SK-N-SH (cell line): Measurements from ENCODE around the gene TSHZ2. TPM values are rescaled to one million over a fixed set of nuclear protein-coding genes. Genes with fewer than 3 reads are reported as not detected.

Experiments used
- CTCF ChIA-PET: fragments of 300-600, 350-600 bp; formaldehyde crosslinking; extraction: SDS; loops from one replicate; lab custom pipeline; 2021; lab: Yijun Ruan, JAX
- POLR2A ChIA-PET: fragments of 350-600 bp; sonication (Branson Sonifier 250); formaldehyde crosslinking; extraction: SDS; loops from one replicate; lab custom pipeline; 2020; ENCODE audit warnings: antibody characterized with exemption, inconsistent platforms; lab: Yijun Ruan, JAX
- DNase-seq: peaks from one replicate; pipeline ENCODE4 v3.0.0; 2012
- H2AFZ ChIP-seq: fragments of 200-600 bp; sonication (generic); 2 replicates; pipeline ENCODE4 v1.8.1; 2016; ENCODE audit warnings: antibody characterized with exemption, mild to moderate bottlenecking, low read depth
- H3F3A ChIP-seq: fragments of 200-600 bp; sonication (generic); replicated peaks from 2 replicates; pipeline ENCODE3; 2016; ENCODE audit warnings: antibody characterized with exemption, mild to moderate bottlenecking; ENCODE audit not compliant: insufficient read depth
- H3K27ac ChIP-seq, 2 experiments: fragments of 200-500 bp in 1 of 2; fragments of 200-600 bp in 1 of 2; sonication (Bioruptor generic) in 1 of 2; sonication (generic), shearing (Covaris generic) in 1 of 2; 2 replicates each; pipeline versions ENCODE4 v1.5.1 to v1.6.1; 2014 to 2016; ENCODE audit warnings: low read depth in 2 of 2, inconsistent platforms in 1 of 2, low read length in 1 of 2, mild to moderate bottlenecking in 1 of 2, mixed read lengths in 1 of 2
- H3K27me3 ChIP-seq: fragments of 200-600 bp; sonication (generic), shearing (Covaris generic); 2 replicates; pipeline ENCODE4 v1.6.1; 2016; ENCODE audit warnings: mixed run types; ENCODE audit not compliant: insufficient read depth
- H3K36me3 ChIP-seq, 2 experiments: fragments of 200-500 bp in 1 of 2; fragments of 200-600 bp in 1 of 2; sonication (Bioruptor generic) in 1 of 2; sonication (generic) in 1 of 2; replicated peaks in 1 of 2; 2 replicates each; pipeline versions ENCODE3 to v1.5.1; 2014 to 2016; ENCODE audit warnings: low read length in 1 of 2, mild to moderate bottlenecking in 1 of 2; ENCODE audit not compliant: insufficient read depth in 2 of 2, control insufficient read depth in 1 of 2
- H3K4me1 ChIP-seq, 2 experiments: fragments of 200-500 bp in 1 of 2; fragments of 200-600 bp in 1 of 2; sonication (Bioruptor generic) in 1 of 2; sonication (generic), shearing (Covaris generic) in 1 of 2; 2 replicates each; pipeline versions ENCODE4 v1.5.1 to v1.6.1; 2014 to 2016; ENCODE audit warnings: low read depth in 1 of 2, low read length in 1 of 2, mixed run types in 1 of 2; ENCODE audit not compliant: insufficient read depth in 2 of 2, control insufficient read depth in 1 of 2
- H3K4me2 ChIP-seq: fragments of 200-600 bp; sonication (generic), shearing (Covaris generic); 2 replicates; pipeline ENCODE4 v1.6.1; 2017; ENCODE audit warnings: mixed run types
- H3K4me3 ChIP-seq, 2 experiments: fragments of 200-500 bp in 1 of 2; fragments of 200-600 bp in 1 of 2; sonication (Bioruptor generic) in 1 of 2; sonication (generic), shearing (Covaris generic) in 1 of 2; 2 replicates each; pipeline versions ENCODE4 v1.5.1 to v1.8.1; 2014 to 2016; ENCODE audit warnings: low read depth in 2 of 2, inconsistent platforms in 1 of 2, low read length in 1 of 2, mild to moderate bottlenecking in 1 of 2, mixed read lengths in 1 of 2, moderate library complexity in 1 of 2
- H3K79me2 ChIP-seq: fragments of 200-600 bp; sonication (generic); 2 replicates; pipeline ENCODE4 v1.8.1; 2017; ENCODE audit warnings: mild to moderate bottlenecking; ENCODE audit not compliant: insufficient read depth
- H3K9ac ChIP-seq: fragments of 200-600 bp; sonication (generic); 2 replicates; pipeline ENCODE4 v1.6.1; 2017; ENCODE audit warnings: mixed run types
- H3K9me2 ChIP-seq: fragments of 200-600 bp; sonication (generic); 2 replicates; pipeline ENCODE4 v1.6.1; 2017; ENCODE audit warnings: mixed run types
- H3K9me3 ChIP-seq: fragments of 200-600 bp; sonication (generic); 2 replicates; pipeline ENCODE4 v1.6.1; 2017; ENCODE audit warnings: mixed run types, mild to moderate bottlenecking, moderate library complexity
- H4K20me1 ChIP-seq: fragments of 200-600 bp; sonication (generic); 2 replicates; pipeline ENCODE4 v1.6.1; 2017; ENCODE audit warnings: mild to moderate bottlenecking, mixed run types; ENCODE audit not compliant: insufficient read depth
- CHD2 ChIP-seq: fragments of 150-350 bp; IDR thresholded peaks from 2 replicates; pipeline ENCODE4 v1.6.1; 2018; ENCODE audit warnings: low read length; ENCODE audit not compliant: partially characterized antibody
- CTCF ChIP-seq: fragments of 200-600 bp; sonication (generic); IDR thresholded peaks from 2 replicates; pipeline ENCODE4 v1.6.1; 2017; ENCODE audit warnings: antibody characterized with exemption, mild to moderate bottlenecking, moderate library complexity
- ELF1 ChIP-seq: IDR thresholded peaks from 2 replicates; pipeline ENCODE4 v1.4.0; 2012
- EZH2phosphoT487 ChIP-seq: fragments of 200-600 bp; sonication (generic); IDR thresholded peaks from 2 replicates; pipeline ENCODE4 v1.6.1; 2017; ENCODE audit warnings: low read depth, mixed run types, mild to moderate bottlenecking, antibody characterized with exemption, moderate library complexity, borderline replicate concordance
- FOXJ3 ChIP-seq: sonication (generic); formaldehyde crosslinking; IDR thresholded peaks from 2 replicates; pipeline ENCODE4 v1.5.1; 2020; ENCODE audit warnings: mild to moderate bottlenecking, missing genetic modification reagents
- FOXM1 ChIP-seq: IDR thresholded peaks from 2 replicates; pipeline ENCODE4 v1.4.0; 2012; ENCODE audit warnings: low read depth, mild to moderate bottlenecking
- MAX ChIP-seq: IDR thresholded peaks from 2 replicates; pipeline ENCODE4 v1.4.0; 2012; ENCODE audit warnings: low read depth
- MXI1 ChIP-seq: IDR thresholded peaks from 2 replicates; pipeline ENCODE4 v1.6.1; 2012; ENCODE audit warnings: mild to moderate bottlenecking, low read depth, low read length, improper control_type of control experiment
- NRF1 ChIP-seq: IDR thresholded peaks from 2 replicates; pipeline ENCODE4 v1.6.1; 2012; ENCODE audit warnings: low read depth, mild to moderate bottlenecking, low read length
- PBX3 ChIP-seq: IDR thresholded peaks from 2 replicates; pipeline ENCODE4; 2012
- POLR2AphosphoS5 ChIP-seq: IDR thresholded peaks from 2 replicates; pipeline ENCODE4 v1.6.1; 2012; ENCODE audit warnings: low read depth, low read length
- RAD21 ChIP-seq: IDR thresholded peaks from 2 replicates; pipeline ENCODE4 v1.6.1; 2012; ENCODE audit warnings: mild to moderate bottlenecking, low read length
- RCOR1 ChIP-seq: fragments of 150-350 bp; IDR thresholded peaks from 2 replicates; pipeline ENCODE4 v1.6.1; 2017; ENCODE audit warnings: antibody characterized with exemption, low read length
- RXRA ChIP-seq: IDR thresholded peaks from 2 replicates; pipeline ENCODE4 v1.4.0; 2012; ENCODE audit warnings: low read depth, mild to moderate bottlenecking, borderline replicate concordance
- SIN3A ChIP-seq: IDR thresholded peaks from 2 replicates; pipeline ENCODE4 v1.6.1; 2012; ENCODE audit warnings: low read depth, mild to moderate bottlenecking, low read length, moderate library complexity, borderline replicate concordance
- SMC3 ChIP-seq: IDR thresholded peaks from 2 replicates; pipeline ENCODE4 v1.6.1; 2012; ENCODE audit warnings: low read depth, low read length, improper control_type of control experiment
- TCF12 ChIP-seq: IDR thresholded peaks from 2 replicates; pipeline ENCODE4 v1.4.0; 2012
- TEAD4 ChIP-seq: IDR thresholded peaks from 2 replicates; pipeline ENCODE4 v1.4.0; 2012; ENCODE audit warnings: mild to moderate bottlenecking, borderline replicate concordance; ENCODE audit not compliant: insufficient read depth
- YY1 ChIP-seq: IDR thresholded peaks from 2 replicates; pipeline ENCODE4 v1.4.0; 2012; ENCODE audit warnings: low read depth, mild to moderate bottlenecking
- ZBTB33 ChIP-seq: IDR thresholded peaks from 2 replicates; pipeline ENCODE4 v1.4.0; 2012; ENCODE audit warnings: low read depth, borderline replicate concordance
- WGBS: methylation state at CpG from one replicate; pipeline ENCODE4 v1.1.6; 2017; ENCODE audit warnings: low lambda C conversion rate; 5-methylcytosine and 5-hydroxymethylcytosine counted together
- polyA plus RNA-seq, 3 experiments: library from polyadenylated mRNA; depleted of rRNA; stranded (reverse); fragments of >200 nt; gene quantifications; 2 replicates each; pipeline ENCODE4 v1.2.3, GENCODE V29; 2012
- TF ChIP-seq, protein P1 (sequence below): fragments of 150-350 bp; IDR thresholded peaks from 2 replicates; pipeline ENCODE4 v1.6.1; 2017; ENCODE audit warnings: antibody characterized with exemption, low read length, low read depth, borderline replicate concordance

Gene TSHZ2
- polyA plus RNA-seq, 1 of the 3 experiments (the other 2 are of a cell fraction), result 0.13 TPM

GRCh38 chr20:53419693-53420460 is 447.7 kb downstream of the TSHZ2 start:
- no peaks in the 10 kb centered on the region for H3K4me1 ChIP-seq
- no peaks in the 10 kb centered on the region for H4K20me1 ChIP-seq
- no peak overlapping the region for H3K9ac ChIP-seq
- no peaks in the 10 kb centered on the region for H3F3A ChIP-seq
- POLR2A ChIA-PET, result no interaction called here
- CTCF ChIA-PET, result interaction anchor here (0.7 kb wide), 1 partner anchor 128 kb away, joined by 3 read pairs; no protein-coding TSS in a partner anchor
- H2AFZ ChIP-seq, result no peak overlapping the region
- no peak overlapping the region for H3K4me2 ChIP-seq
- DNase-seq, result no peak
- no peak overlapping the region for H3K27ac ChIP-seq
- no peaks in the 10 kb centered on the region for H3K36me3 ChIP-seq
- no peaks in the 10 kb centered on the region for H3K9me3 ChIP-seq
- 79% methylated on average over 11 of the region's 11 CpGs for WGBS
- no peaks in the 10 kb centered on the region for H3K9me2 ChIP-seq
- H3K79me2 ChIP-seq, result no peaks in the 10 kb centered on the region
- H3K4me3 ChIP-seq, result no peak overlapping the region
- H3K27me3 ChIP-seq, result no peaks in the 10 kb centered on the region
- TF ChIP-seq MXI1 (no peak), TEAD4 (no peak), SMC3 (no peak), YY1 (no peak), ELF1 (no peak)

DNA sequence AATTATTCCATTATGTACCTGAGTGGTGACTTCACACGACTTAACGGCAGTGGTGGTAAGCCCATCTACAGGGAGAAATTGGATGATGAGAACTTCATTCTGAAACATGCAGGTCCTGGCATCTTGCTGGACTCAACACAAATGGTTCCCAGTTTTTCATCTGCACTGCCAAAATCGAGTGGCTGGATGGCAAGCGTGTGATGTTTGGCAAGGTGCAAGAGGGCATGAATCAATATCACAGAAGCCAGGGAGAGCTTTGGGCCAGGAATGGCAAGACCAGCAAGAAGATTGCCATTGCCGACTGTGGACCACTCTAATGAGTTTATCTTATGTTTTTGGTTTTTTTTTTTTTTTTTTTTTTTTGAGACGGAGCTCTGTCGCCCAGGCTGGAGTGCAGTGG is 449.2 kb downstream of the TSHZ2 start:
- H3K27ac ChIP-seq, result no peak overlapping the region
- no peaks in the 10 kb centered on the region for H4K20me1 ChIP-seq
- TF ChIP-seq MAX (no peak), TCF12 (no peak), FOXM1 (no peak), FOXJ3 (CRISPR knock-in tag) (no peak), PBX3 (no peak), RXRA (no peak), SIN3A (no peak), CTCF (no peak), POLR2AphosphoS5 (no peak), CHD2 (no peak), RAD21 (no peak), NRF1 (no peak), YY1 (no peak), RCOR1 (no peak), ZBTB33 (no peak), EZH2phosphoT487 (no peak)
- TF ChIP-seq, protein P1, sequence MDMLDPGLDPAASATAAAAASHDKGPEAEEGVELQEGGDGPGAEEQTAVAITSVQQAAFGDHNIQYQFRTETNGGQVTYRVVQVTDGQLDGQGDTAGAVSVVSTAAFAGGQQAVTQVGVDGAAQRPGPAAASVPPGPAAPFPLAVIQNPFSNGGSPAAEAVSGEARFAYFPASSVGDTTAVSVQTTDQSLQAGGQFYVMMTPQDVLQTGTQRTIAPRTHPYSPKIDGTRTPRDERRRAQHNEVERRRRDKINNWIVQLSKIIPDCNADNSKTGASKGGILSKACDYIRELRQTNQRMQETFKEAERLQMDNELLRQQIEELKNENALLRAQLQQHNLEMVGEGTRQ, result no peak
- H2AFZ ChIP-seq, result no peak overlapping the region
- CTCF ChIA-PET, result no interaction called here
- H3F3A ChIP-seq, result no peaks in the 10 kb centered on the region
- no peak overlapping the region for H3K4me2 ChIP-seq
- WGBS, result 68% methylated on average over 7 of the region's 7 CpGs
- no peaks in the 10 kb centered on the region for H3K79me2 ChIP-seq
- POLR2A ChIA-PET, result no interaction called here
- H3K9me2 ChIP-seq, result no peaks in the 10 kb centered on the region
- no peak for DNase-seq
- H3K36me3 ChIP-seq, result no peaks in the 10 kb centered on the region
- no peaks in the 10 kb centered on the region for H3K9me3 ChIP-seq
- H3K4me3 ChIP-seq, result no peak overlapping the region
- no peaks in the 10 kb centered on the region for H3K27me3 ChIP-seq
- no peak overlapping the region for H3K9ac ChIP-seq
- no peaks in the 10 kb centered on the region for H3K4me1 ChIP-seq
